ENCODE measurements around the gene KIF1B. TPM values are rescaled to one million over a fixed set of nuclear protein-coding genes. Genes with fewer than 3 reads are reported as not detected.
A peak's percentile ranks its signal among the peaks of the same experiment; 100 is the strongest.

The KIF1B gene
- polyA plus RNA-seq, 1 experiment = 26.9 TPM

GRCh38 chr1:10383630-10384029 is 173.3 kb downstream of the KIF1B start:
- H3K27ac ChIP-seq (ENCODE audit: low read depth, low read length) = no peak overlapping the region
- H3K4me3 ChIP-seq (ENCODE audit: low read depth, low read length) = no peak overlapping the region
- no peaks in the 10 kb centered on the region for H3K27me3 ChIP-seq (ENCODE audit: control insufficient read depth, insufficient read depth, low read length)
- no peaks in the 10 kb centered on the region for H3K9me3 ChIP-seq (ENCODE audit: control insufficient read depth, insufficient read depth, low read length)
- no peak for DNase-seq (ENCODE audit: low read depth, low spot score)
- ChIA-PET CTCF (no interaction called here), POLR2A (no interaction called here)
- TF ChIP-seq, protein P1, sequence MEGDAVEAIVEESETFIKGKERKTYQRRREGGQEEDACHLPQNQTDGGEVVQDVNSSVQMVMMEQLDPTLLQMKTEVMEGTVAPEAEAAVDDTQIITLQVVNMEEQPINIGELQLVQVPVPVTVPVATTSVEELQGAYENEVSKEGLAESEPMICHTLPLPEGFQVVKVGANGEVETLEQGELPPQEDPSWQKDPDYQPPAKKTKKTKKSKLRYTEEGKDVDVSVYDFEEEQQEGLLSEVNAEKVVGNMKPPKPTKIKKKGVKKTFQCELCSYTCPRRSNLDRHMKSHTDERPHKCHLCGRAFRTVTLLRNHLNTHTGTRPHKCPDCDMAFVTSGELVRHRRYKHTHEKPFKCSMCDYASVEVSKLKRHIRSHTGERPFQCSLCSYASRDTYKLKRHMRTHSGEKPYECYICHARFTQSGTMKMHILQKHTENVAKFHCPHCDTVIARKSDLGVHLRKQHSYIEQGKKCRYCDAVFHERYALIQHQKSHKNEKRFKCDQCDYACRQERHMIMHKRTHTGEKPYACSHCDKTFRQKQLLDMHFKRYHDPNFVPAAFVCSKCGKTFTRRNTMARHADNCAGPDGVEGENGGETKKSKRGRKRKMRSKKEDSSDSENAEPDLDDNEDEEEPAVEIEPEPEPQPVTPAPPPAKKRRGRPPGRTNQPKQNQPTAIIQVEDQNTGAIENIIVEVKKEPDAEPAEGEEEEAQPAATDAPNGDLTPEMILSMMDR (IDR thresholded peaks at IDR 0.05; ENCODE audit: low read depth, low read length) = no peak

GRCh38 chr1:10384219-10384618 is 173.8 kb downstream of the KIF1B start:
- DNase-seq (ENCODE audit: low read depth, low spot score) = no peak
- TF ChIP-seq, protein P1 (IDR thresholded peaks at IDR 0.05; ENCODE audit: low read depth, low read length) = no peak
- no peak overlapping the region for H3K27ac ChIP-seq (ENCODE audit: low read depth, low read length)
- H3K4me3 ChIP-seq (ENCODE audit: low read depth, low read length) = no peak overlapping the region
- POLR2A ChIA-PET = no interaction called here
- no peaks in the 10 kb centered on the region for H3K9me3 ChIP-seq (ENCODE audit: control insufficient read depth, insufficient read depth, low read length)
- no peaks in the 10 kb centered on the region for H3K27me3 ChIP-seq (ENCODE audit: control insufficient read depth, insufficient read depth, low read length)
- CTCF ChIA-PET = no interaction called here

GRCh38 chr1:10386761-10387676 is 176.6 kb downstream of the KIF1B start:
- Histone ChIP-seq H3K9me3 (ENCODE audit: control insufficient read depth, insufficient read depth, low read length) (no peaks in the 10 kb centered on the region), H3K27me3 (ENCODE audit: control insufficient read depth, insufficient read depth, low read length) (no peaks in the 10 kb centered on the region), H3K4me3 (ENCODE audit: low read depth, low read length) (no peak overlapping the region), H3K27ac (ENCODE audit: low read depth, low read length) (peak overlapping the region; percentile 94)
- ChIA-PET CTCF (interaction anchor here (0.6 to 4.0 kb wide), 9 partner anchors 9 to 177 kb away, joined by 3 to 29 read pairs (median 5); partner anchors contain the start of genes CENPS, KIF1B and PGD), POLR2A (interaction anchor here (0.6 to 2.6 kb wide), 7 partner anchors 10 to 49 kb away, joined by 3 to 72 read pairs (median 4); partner anchors contain the start of gene PGD)
- DNase-seq (ENCODE audit: low read depth, low spot score) = no peak
- TF ChIP-seq, protein P1 (IDR thresholded peaks at IDR 0.05; ENCODE audit: low read depth, low read length) = no peak

DNA sequence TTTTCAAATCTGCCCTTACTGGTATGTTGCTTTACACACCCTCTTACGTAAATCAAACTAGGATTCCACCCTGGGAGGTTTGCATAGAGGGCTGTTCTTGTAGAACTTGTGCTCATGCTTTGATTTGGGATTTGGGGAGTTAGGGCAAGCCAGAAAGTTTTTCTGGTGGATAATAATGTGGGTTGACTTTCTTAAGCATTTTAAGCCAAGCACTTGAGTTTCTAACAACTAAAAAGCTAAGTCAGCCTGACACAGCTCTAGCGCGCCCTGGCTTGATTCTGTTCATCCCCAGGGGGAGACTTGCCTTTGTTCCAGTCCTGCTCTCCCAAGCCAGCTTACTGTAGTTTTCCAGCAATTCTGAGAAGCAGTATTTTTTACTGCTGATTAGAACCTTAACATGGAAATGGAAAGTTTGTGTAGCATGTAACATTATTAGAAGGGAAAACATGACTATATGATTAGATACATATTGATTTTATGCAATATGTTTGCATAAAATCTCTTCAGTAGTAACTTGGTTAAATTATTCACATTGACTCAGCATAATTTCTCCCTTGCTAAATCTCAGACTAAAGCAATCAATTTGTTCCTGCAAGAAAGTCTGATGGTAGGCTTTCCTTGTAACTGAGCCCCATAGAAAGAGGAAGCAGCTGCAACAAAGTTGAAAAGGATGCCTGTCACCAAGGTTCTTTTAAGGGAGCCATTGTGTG is 177.5 kb downstream of the KIF1B start:
- Histone ChIP-seq H3K27me3 (ENCODE audit: control insufficient read depth, insufficient read depth, low read length) (no peaks in the 10 kb centered on the region), H3K9me3 (ENCODE audit: control insufficient read depth, insufficient read depth, low read length) (no peaks in the 10 kb centered on the region), H3K27ac (ENCODE audit: low read depth, low read length) (peak overlapping the region; percentile 94), H3K4me3 (ENCODE audit: low read depth, low read length) (no peak overlapping the region; the same call in 1 of the 2 replicates)
- DNase-seq (ENCODE audit: low read depth, low spot score) = peak; percentile 41
- CTCF ChIA-PET = interaction anchor here (0.7 to 4.0 kb wide), 7 partner anchors 10 to 178 kb away, joined by 3 to 29 read pairs (median 8); partner anchors contain the start of genes CENPS, KIF1B and PGD
- POLR2A ChIA-PET = interaction anchor here (0.6 to 2.6 kb wide), 5 partner anchors 12 to 48 kb away, joined by 4 to 72 read pairs (median 4); partner anchors contain the start of gene PGD
- TF ChIP-seq, protein P1 (IDR thresholded peaks at IDR 0.05; ENCODE audit: low read depth, low read length) = peak; percentile 33

All from AG04450 (cell line).